Mammary epithelial cell (primary cell): Measurements from ENCODE around the gene ZNF514.
A peak's percentile ranks its signal among the peaks of the same experiment; 100 is the strongest.

Experiments used
- CTCF ChIP-seq, 2 donors: IDR thresholded peaks in 1 of 2; conservative IDR thresholded peaks in 1 of 2; 2 replicates each; pipeline ENCODE4 v1.5.1; 2011 to 2012; ENCODE audit warnings: inconsistent platforms in 2 of 2, low read length in 2 of 2, mild to moderate bottlenecking in 2 of 2, control low read depth in 1 of 2, low read depth in 1 of 2; ENCODE audit not compliant: insufficient read depth in 1 of 2; ENCODE audit errors: extremely low read depth in 1 of 2
- EZH2 ChIP-seq: IDR thresholded peaks from 2 replicates; pipeline ENCODE4 v1.6.1; 2012; ENCODE audit warnings: low read length, inconsistent platforms, borderline replicate concordance

DNA sequence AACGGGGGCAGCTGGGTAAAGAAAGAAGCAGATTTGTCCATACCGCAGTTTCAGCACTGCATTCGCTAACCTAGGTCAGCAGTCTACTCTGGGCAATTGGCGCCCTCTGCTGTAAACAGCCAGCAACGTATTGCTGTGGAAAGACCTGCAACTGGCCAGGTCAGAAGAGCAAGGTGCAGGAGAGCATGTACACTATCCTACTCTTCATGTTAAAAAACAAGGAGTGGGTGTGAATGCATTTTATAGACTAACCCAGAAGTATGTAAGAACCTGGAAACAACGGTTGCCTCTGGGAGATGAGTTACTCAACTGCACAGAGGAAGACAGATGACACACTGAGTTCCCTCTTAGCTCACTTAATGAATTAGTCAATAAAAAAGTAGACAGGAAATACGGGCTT lies 44.2 kb downstream of the ZNF514 start:
- peak; percentile 90 to 92 for TF ChIP-seq CTCF (conservative IDR thresholded peaks at IDR 0.05 in 1 of 2, IDR thresholded peaks at IDR 0.05 in 1 of 2; ENCODE audit: extremely low read depth in 1 of 2, insufficient read depth in 1 of 2, low read depth in 1 of 2, low read length in 2 of 2)
- no peak for TF ChIP-seq EZH2
